ENCODE data around the gene FOXP1. TPM values are rescaled to one million over a fixed set of nuclear protein-coding genes. Genes with fewer than 3 reads are reported as not detected.

FOXP1 gene
- total RNA-seq, 1 donor from 2014 or later, result 107 TPM

DNA sequence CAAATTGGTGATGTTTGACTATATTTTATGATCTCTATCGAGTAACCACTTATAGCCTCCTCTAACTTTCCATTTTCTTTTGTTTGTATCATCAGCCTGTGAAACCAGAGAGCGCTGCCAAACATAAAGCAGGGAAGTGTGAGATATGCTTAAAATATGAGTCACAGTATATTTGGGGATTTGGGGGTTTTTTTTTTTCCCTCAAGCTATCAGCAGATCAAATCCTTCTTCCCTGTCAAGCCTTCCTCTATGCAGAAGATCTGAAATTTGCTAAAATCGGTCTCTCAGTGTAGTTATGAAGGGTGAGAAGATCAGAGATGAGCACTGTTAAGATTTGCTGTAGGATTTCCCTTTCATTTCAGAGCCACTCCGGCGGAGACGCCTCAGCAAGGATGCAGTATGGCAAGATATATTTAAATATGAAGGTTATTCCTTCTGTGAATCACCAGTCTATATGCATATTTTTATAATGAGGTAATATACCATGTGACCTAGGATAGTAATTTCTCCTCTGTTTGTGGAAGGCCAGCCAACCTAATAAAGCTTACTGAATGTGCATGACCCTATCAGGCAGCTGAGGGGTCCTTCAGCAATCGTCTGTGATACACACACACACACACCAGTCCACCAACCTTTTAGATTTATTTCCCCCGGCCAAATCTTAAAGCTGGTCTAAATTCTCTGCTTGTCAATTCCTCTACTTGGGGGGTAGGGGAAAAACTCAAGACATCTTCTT, 474.1 kb downstream of the FOXP1 start:
- H3K4me1 Mint-ChIP-seq (ENCODE audit: low read depth, unreplicated experiment), result peaks cover 25% of the 10 kb centered on the region
- Histone ChIP-seq H3K27me3 (ENCODE audit: insufficient read depth, low read length) (no peaks in the 10 kb centered on the region), H3K36me3 (ENCODE audit: insufficient read depth, low read length) (peaks cover 9% of the 10 kb centered on the region), H3K79me2 (ENCODE audit: insufficient read depth, low read length) (peaks cover 63% of the 10 kb centered on the region), H3K4me3 (ENCODE audit: insufficient read depth, low read depth, low read length) (peak overlapping the region; percentile 52), H4K20me1 (ENCODE audit: insufficient read depth, low read length) (no peaks in the 10 kb centered on the region), H3K9me3 (ENCODE audit: insufficient read depth, low read depth, low read length) (no peaks in the 10 kb centered on the region), H2AFZ (ENCODE audit: low read depth, low read length) (no peak overlapping the region), H3K4me2 (ENCODE audit: low read length) (peak overlapping the region; percentile 81), H3K4me1 (ENCODE audit: insufficient read depth, low read length) (peaks cover 39% of the 10 kb centered on the region), H3K9ac (ENCODE audit: low read length) (peak overlapping the region; percentile 82), H3K27ac (ENCODE audit: low read depth, low read length) (peak overlapping the region; percentile 98)
- TF ChIP-seq, protein P1, sequence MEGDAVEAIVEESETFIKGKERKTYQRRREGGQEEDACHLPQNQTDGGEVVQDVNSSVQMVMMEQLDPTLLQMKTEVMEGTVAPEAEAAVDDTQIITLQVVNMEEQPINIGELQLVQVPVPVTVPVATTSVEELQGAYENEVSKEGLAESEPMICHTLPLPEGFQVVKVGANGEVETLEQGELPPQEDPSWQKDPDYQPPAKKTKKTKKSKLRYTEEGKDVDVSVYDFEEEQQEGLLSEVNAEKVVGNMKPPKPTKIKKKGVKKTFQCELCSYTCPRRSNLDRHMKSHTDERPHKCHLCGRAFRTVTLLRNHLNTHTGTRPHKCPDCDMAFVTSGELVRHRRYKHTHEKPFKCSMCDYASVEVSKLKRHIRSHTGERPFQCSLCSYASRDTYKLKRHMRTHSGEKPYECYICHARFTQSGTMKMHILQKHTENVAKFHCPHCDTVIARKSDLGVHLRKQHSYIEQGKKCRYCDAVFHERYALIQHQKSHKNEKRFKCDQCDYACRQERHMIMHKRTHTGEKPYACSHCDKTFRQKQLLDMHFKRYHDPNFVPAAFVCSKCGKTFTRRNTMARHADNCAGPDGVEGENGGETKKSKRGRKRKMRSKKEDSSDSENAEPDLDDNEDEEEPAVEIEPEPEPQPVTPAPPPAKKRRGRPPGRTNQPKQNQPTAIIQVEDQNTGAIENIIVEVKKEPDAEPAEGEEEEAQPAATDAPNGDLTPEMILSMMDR (IDR thresholded peaks at IDR 0.05; ENCODE audit: insufficient read depth, low read depth, low read length), result no peak
- TF ChIP-seq EZH2 (IDR thresholded peaks at IDR 0.05; ENCODE audit: insufficient read depth, low read length), result no peak
- H3K27me3 Mint-ChIP-seq (ENCODE audit: low read depth, unreplicated experiment), result no peaks in the 10 kb centered on the region
- H3K27ac Mint-ChIP-seq (ENCODE audit: unreplicated experiment), result peak overlapping the region; percentile 82
- peaks cover 16% of the 10 kb centered on the region for H3K36me3 Mint-ChIP-seq (ENCODE audit: low read depth, unreplicated experiment)
- H3K4me3 Mint-ChIP-seq (ENCODE audit: unreplicated experiment), result no peak overlapping the region
- FAIRE-seq (peak; percentile 59), DNase-seq (ENCODE audit: low read depth) (peak; percentile 80)
- no peaks in the 10 kb centered on the region for H3K9me3 Mint-ChIP-seq (ENCODE audit: unreplicated experiment)

- FAIRE-seq, result no peak
- H3K27ac ChIP-seq (ENCODE audit: low read depth, low read length), result peak overlapping the region; percentile 98
Measured at GRCh38 chr3:71107926-71108325, 475.6 kb downstream of the FOXP1 start.

More at GRCh38 chr3:71107926-71108325, 475.6 kb downstream of the FOXP1 start:
- H2AFZ ChIP-seq (ENCODE audit: low read depth, low read length), result no peak overlapping the region
- Mint-ChIP-seq H3K27ac (ENCODE audit: unreplicated experiment) (peak overlapping the region; percentile 1), H3K4me1 (ENCODE audit: low read depth, unreplicated experiment) (peaks cover 35% of the 10 kb centered on the region), H3K4me3 (ENCODE audit: unreplicated experiment) (no peak overlapping the region), H3K9me3 (ENCODE audit: unreplicated experiment) (no peaks in the 10 kb centered on the region), H3K27me3 (ENCODE audit: low read depth, unreplicated experiment) (no peaks in the 10 kb centered on the region), H3K36me3 (ENCODE audit: low read depth, unreplicated experiment) (peaks cover 14% of the 10 kb centered on the region)
- peaks cover 9% of the 10 kb centered on the region for H3K36me3 ChIP-seq (ENCODE audit: insufficient read depth, low read length)
- TF ChIP-seq, protein P1 (IDR thresholded peaks at IDR 0.05; ENCODE audit: insufficient read depth, low read depth, low read length), result no peak
- no peak for TF ChIP-seq EZH2 (IDR thresholded peaks at IDR 0.05; ENCODE audit: insufficient read depth, low read length)
- peak; percentile 61 for DNase-seq (ENCODE audit: low read depth)
- H3K4me3 ChIP-seq (ENCODE audit: insufficient read depth, low read depth, low read length), result no peak overlapping the region
- peaks cover 53% of the 10 kb centered on the region for H3K4me1 ChIP-seq (ENCODE audit: insufficient read depth, low read length)
- no peaks in the 10 kb centered on the region for H3K9me3 ChIP-seq (ENCODE audit: insufficient read depth, low read depth, low read length)
- no peaks in the 10 kb centered on the region for H3K27me3 ChIP-seq (ENCODE audit: insufficient read depth, low read length)
- no peaks in the 10 kb centered on the region for H4K20me1 ChIP-seq (ENCODE audit: insufficient read depth, low read length)
- peak overlapping the region; percentile 10 for H3K4me2 ChIP-seq (ENCODE audit: low read length)
- H3K79me2 ChIP-seq (ENCODE audit: insufficient read depth, low read length), result peaks cover 50% of the 10 kb centered on the region
- H3K9ac ChIP-seq (ENCODE audit: low read length), result peak overlapping the region; percentile 39

All from astrocyte (in vitro differentiated cells and primary cell).